Esophagus muscularis mucosa (tissue), 3 donors: Measurements from ENCODE around the gene PEAK3.

ENCODE experiments used
- CTCF ChIP-seq, 3 experiments: fragments of 200-600 bp in 2 of 3; fragments of 450-650 bp in 1 of 3; sonication (generic) in 2 of 3; IDR thresholded peaks; one replicate each; pipeline ENCODE4 v1.5.1; 2017 to 2019; ENCODE audit warnings: antibody characterized with exemption in 3 of 3, mild to moderate bottlenecking in 2 of 3, moderate library complexity in 1 of 3
- POLR2AphosphoS5 ChIP-seq, 2 donors: sonication (generic); formaldehyde crosslinking; IDR thresholded peaks; one replicate each; pipeline ENCODE4 v1.6.1; 2017; ENCODE audit warnings: antibody characterized with exemption in 2 of 2

- no peak for TF ChIP-seq CTCF (IDR thresholded peaks at IDR 0.05)
- no peak for TF ChIP-seq POLR2AphosphoS5 (IDR thresholded peaks at IDR 0.05)
Observed at GRCh38 chr19:2235381-2236063, 46.5 kb downstream of the PEAK3 start.
